HG02678 (cell line): ENCODE data around the gene CDC73.
"Not testable (repeated sequence)": the region's sequence is repeated elsewhere in the genome, so short reads cannot be mapped to it uniquely, and the experiment has no call there.

Source experiments
- ATAC-seq: cut with Tn5 transposase; IDR thresholded peaks from one replicate; pipeline ENCODE4 v1.9.1; 2021; ENCODE audit warnings: mild to moderate bottlenecking, moderate library complexity; ENCODE audit not compliant: unreplicated experiment

Gene CDC73

DNA sequence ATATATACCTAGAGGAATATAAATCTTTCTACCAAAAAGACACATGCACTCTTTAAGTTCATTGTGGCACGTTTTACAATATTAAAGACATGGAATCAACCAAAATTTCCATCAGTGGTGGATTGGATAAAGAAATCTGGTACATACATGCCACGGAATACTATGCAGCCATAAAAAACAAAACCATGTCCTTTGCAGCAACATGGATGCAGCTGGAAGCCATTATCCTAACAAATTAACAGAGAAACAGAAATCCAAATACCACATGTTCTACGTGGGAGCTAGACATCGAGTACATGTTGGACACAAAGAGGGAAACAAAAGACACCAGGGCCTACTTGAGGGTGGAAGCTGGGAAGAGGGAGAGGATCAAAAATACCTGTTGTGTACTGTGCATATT is 97.6 kb downstream of the CDC73 start:
- no peak for ATAC-seq

DNA sequence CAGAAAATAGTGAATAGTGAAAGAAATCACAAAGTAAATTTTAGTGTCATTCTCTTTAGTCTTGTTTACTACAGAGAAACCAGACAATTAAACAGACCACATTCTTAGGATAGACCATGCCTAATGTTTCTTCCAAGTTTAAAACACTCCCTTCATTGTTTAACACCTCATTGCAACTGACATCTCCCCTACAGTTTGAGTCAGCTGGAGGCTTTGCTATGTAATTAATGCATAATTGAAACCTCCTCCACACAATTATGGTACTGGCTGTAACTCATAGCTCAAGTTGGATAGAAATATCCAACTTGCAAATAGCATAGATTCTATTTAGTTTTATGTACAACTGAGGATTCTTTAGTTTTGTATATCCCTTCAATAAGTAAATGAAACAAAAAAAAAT is 99.8 kb downstream of the CDC73 start:
- ATAC-seq: no peak

DNA sequence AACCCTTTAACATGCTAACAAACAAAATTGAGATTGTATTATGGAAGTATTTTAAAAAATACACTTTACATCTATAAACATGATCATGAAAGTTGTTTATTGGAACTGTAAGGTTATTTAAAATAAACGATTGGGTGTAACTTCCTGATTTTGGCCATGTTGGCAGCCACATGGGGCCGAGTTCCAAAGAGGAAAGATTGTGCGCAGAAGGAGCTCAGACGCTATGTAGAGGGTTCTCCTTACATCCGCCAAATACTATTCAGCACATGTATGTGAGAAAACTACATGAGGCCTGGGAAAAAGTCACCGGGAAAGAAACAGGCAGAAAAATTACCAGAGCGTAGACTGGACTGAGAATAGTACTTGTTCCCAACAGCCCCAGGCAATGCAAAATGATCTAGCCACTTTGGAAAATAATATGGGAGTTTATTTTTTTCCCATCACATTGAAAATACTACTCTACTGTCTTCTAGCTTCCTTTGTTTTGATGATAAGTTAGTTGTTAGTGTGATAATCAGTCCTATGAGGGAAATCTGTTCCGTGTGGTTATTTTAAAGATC is 100.3 kb downstream of the CDC73 start:
- ATAC-seq: no peak

DNA sequence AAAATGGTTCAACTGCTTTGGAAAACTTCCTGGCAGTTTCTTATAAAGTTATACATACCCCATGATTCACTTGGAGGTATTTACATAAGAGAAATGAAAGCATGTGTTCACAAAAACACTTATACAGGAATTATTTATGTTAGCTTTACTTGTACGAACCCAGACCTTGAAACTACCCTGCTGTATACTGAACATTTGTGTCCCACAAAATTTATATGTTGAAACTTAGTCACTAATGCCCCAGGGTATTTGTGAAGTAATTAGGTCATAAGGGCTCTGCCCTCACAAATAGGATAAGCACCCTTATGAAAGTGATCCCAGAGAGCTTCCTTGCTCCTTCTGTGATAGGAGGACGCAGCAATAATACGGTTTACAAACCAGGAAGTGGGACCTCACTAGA is 107.3 kb downstream of the CDC73 start:
- ATAC-seq: no peak

DNA sequence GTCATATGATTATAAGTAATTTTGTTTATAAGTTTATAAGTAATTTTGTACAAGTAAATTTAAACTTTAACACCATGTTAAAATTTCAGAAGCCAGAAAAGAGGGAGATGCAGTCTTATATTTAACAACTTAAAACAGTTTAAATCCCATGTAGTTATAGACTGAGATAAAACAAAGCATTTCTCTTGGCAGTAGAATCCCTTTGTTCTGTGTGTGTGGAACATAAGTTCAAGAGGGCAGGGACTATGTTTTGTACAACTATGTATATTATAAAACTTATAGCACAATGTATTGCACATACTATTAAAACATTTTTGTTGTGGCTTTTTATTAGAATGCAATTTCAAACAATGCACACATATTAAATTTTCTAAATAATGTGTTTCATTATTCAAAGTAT is 109.3 kb downstream of the CDC73 start:
- ATAC-seq: not testable (repeated sequence)

DNA sequence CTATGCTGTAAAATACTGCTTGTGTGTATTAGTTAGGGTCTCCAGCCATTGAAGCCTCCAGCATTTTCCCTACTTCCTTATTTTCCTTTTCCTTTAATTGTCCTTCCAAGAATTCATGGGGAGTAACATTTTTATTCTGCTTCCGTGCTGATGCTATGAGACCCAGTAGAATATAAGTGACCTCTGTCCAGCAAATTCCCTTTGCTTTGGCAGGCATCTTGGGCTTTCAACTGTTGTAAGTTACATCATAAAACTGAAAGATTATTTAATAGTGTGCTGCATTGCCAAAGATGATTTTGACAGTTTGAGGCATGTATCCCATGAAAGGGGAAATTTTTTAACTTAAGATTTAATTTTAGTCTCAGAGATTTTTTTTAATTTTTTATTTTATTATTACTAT is 112.7 kb downstream of the CDC73 start:
- no peak for ATAC-seq

DNA sequence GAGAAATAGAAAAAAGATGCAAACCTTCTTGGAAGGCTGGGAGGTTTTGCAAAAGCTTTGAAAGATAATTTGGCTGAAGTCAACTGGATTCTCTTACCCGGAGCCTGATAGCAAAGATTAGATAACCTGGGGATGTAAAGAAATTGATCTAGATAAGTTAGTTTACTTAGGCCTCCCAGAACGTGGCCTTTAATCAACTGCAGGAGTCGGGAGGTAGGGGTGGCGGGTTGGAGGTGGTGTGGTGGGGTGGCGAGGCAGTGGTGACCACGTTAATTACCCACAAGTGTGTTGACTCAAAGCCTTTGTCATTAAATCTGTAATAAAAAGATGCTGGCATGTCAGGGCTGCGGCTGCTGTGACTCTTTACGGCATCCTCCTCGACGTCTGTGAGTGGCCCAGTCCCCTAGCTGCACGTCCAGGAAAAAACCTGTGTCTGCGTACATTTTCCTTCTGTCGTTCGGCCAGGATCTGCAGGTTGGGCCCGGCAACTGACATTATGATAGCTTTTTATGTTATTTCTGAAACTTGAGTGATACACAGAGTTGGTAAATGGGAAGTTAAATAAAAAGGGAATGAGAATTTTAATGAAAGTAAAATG is 115.6 kb downstream of the CDC73 start:
- no peak for ATAC-seq

DNA sequence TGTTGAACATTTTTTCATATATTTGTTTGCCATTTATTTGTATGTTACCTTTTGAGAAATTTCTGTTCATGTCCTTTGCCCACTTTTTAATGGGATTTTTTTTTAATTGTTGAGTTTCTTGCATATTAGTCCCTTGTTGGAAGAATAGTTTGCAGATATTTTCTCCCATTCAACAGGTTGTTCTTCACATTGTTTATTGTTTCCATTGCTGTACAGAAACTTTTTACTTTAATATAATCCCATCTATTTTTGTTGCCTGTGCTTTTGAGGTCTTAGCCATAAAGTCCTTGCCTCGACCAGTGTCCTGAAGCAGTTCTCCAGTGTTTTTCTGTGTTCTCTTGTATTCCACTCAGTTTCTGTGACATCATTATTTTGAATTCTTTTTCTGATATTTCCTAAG is 118.8 kb downstream of the CDC73 start:
- ATAC-seq: no peak

DNA sequence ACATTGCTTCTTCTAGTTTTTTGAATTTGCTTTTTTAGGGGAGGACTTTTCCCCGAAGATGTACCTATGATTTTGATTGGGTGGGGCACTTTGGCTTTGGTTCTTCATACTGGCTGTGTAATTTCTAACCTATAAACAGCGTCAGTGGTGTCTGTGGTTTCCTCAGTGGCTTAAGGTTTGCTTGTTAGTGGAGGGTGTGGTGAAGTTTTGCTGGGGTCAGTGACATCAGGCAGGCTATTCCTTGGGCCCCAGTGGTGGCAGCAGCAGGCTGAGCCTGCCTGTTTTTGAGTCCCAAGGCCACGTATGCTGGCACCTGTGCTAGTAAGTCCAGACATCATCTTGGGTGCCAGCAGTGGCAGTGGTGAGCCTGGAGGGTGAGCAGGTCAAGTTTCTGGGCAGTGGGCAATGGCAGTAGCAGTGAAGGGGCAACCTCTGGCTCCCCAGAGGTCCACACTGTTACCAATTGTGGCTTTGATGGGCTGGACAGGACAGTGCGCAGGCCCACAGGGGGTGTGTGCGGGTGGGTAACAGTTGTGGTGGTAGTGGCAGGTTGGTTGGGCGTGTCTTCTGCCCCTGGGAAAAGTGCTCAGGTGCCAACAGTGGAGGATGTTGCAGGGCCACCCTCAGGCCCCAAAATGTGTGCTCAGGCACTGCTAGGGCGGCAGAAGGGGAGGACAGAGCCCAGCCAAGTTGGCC is 119.4 kb downstream of the CDC73 start:
- ATAC-seq: no peak

DNA sequence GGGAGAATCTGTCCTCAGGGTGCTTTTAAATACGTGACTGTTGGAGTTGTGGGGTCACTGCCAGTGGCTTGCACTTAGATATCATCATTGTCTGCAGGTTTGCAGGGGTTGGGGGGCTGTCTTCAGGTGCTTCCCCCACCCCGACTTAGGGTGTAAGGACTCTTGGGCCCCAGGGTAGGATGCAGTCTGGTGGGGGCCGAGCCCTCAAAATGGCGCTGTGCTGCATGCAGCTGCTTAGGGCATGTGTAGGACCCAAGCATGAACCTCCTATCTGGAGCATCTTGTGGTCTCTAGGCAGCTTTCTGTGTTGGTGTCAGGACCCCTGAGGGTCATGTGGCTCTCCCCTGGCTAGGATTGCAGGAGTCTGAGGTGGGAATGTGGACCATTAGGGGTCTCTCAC is 120.2 kb downstream of the CDC73 start:
- ATAC-seq: no peak

DNA sequence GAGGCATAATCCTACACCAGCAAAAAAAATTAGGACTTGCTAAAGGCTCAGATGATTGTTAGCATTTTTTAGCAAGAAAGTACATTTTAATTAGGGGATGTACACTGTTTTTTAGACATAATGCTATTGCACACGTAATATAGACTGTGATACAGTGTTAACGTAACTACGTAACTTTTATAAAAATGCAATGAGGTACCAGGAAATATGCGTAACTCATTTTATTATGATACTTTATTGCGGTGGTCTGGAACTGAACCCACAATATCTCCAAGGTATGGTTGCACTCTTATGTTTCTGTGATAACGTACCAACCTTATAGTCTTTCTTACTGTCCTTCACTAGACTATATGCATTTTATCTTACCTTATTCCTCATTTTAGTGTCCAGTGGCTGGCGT is 127.4 kb downstream of the CDC73 start:
- ATAC-seq: no peak

DNA sequence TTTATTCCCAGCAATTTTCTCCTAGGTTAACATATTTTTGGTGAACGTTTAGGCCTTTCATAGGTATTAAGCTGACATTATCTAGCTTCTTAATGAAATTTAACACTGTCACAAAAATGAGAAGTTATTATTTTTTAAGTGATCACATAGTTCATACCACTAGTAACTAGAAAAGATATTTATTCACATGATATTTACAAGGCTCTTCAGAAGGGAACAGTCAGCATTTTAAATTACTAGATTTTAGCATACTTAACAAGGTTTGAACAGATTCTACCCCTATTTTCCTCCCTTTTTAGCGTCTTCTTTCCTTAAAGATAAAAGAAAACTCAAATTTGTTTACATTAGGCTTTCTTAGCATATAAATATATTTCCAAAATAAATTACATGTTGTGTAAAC is 130.1 kb downstream of the CDC73 start:
- ATAC-seq: no peak

DNA sequence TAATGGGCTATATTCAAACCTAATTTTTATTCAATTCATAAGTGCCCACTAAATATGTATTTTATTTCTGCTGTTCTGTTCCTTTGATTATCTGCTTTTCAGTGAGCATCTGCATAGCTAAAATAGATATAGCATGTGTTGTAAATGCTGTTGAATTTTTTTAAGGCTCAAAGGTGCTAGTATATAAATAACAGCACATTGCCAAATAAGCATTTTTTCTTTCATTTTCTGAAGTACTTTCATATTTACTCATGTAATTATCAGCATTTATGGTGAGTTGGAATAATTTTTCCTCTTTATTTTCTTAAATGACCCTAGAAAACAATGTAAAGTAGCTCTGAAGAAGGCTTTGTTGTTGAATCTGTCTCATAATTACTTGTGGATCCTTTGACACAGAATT is 134.2 kb downstream of the CDC73 start:
- ATAC-seq: peak; percentile 51

DNA sequence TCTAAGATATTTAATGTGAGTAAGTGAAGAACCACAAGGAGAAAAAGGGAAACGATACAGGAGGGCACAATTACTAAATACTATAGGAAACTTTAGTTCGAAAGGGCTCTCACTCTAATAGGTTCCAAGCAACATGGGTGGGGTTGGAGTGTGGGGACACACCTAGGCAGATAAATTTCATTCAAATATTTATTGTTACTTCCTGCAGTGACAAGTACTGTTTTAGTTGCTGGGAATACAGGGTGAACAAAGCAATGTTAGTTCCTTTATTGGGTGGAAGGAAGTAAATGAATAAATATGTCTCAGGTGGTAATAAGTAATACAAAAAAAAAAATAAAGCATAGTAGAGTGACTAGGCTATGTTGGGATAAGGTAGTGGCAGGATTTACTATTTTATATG is 137.8 kb downstream of the CDC73 start:
- ATAC-seq: no peak

DNA sequence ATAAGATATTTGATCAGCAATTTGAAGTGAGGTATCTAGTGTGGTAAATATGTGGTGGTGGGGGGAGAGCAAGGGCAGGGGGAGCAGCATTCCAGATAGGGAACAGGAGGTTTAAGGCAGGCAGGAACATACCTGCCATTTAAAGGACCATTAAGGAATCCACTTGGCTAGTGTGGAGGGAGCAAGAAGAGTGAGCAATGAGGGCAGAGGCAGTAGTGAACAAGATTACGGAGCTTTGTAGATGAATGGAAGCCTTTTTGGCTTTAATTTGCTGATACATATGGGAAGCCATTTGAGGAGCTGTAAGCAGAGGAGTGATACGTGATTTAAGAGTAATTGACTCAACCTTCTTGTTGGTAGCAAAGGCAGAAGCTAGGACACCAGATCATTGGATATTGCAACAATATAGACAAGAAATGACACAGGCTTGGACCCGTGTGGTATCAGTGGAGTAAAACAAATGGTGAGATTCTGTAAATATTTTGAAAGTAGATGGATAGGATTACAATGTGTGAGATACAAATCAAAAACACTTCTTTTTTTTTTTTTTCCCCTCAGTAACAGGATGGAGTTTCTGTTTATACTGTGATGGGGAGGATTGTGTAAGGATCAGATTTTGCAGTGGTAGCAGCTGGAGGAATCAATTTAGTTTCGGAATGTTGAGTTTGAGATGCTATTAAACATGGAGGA is 138.4 kb downstream of the CDC73 start:
- ATAC-seq: no peak

DNA sequence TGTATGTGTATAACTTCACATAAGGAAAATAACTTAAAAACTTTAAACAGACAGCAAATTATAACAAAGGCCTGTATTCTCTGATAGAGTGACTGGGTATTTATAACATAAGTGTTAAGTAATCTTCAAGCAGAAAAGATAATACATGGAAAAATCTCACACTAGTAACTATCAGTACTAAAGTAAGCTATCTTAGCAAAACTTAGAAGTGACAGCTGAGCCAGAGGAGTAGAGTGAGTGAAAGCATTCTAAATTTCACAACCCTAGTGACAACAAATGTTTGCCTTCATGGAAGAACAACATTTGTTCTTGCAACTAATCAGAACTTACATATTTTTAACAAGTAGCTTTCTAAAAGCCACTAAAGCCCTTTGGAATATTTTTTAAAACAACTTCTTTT is 139.1 kb downstream of the CDC73 start:
- ATAC-seq: no peak

DNA sequence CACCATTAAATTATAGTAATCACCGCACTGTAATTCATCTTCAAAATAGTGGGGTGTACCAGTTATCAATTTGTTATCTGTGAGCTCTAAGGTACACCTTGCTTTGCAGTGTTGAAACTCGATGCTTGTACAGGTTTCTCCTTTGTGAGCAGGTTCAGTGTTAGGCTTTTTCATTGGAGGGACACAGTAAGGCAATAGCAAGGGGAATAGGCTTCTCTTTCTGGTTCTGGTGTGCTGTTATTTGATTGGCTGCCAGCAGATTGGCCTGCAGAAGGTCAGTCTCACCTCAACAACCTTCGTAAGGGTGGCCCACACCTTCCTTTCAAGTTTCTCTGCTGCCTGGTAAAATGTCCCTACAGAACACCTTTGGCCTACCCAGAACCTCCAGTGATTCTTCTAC is 140.8 kb downstream of the CDC73 start:
- ATAC-seq: no peak

DNA sequence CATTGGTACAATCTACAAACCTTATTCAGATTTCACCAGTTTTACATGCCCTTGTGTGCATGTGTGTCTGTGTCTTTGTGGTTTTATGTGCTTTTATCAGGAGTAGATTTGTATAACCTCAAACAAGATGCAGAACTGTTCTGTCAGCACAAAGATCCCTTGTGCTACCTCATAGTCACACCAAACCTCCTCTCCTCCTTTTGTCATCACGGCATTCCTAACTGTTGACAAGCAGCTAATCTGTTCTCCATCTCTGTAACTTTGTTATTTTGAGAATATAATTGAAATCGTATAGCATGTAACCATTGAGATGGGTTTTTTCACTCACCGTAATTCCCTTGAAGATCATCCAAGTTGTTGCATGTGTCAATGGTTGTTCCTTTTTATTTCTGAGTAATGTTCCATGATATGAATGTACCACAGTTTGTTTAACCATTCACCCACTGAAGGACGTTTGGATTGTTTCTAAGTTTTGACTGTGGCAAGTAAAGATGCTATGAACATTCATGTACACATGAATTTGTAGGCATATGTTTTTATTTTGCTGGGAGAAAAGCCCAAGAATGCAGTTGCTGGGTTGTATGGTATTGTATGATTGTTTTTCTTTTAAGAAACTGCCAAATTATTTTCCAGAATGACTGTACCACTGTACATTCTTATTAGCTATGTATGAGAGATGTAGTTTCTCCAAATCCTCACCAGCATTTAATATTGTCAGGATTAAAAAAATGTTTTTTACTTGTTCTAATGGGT is 142.7 kb downstream of the CDC73 start:
- ATAC-seq: no peak

DNA sequence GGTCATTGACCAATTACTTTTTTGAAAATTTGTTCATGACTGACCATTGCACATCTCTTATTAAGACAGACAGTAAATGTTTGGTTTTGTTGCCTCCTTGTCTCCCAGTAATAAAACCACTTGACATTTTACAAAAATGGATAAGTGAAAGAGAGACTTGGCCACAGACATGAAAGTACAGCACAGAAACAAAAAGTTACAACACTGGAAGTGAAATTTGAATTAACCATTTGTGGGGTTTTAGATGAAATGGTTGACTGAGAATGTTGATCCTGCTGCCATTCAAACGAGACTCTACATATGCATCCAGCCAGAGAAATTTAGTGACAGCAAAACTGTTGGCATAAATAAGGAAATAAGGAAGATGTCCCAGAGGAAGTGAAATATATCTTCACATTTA is 143.9 kb downstream of the CDC73 start:
- no peak for ATAC-seq

DNA sequence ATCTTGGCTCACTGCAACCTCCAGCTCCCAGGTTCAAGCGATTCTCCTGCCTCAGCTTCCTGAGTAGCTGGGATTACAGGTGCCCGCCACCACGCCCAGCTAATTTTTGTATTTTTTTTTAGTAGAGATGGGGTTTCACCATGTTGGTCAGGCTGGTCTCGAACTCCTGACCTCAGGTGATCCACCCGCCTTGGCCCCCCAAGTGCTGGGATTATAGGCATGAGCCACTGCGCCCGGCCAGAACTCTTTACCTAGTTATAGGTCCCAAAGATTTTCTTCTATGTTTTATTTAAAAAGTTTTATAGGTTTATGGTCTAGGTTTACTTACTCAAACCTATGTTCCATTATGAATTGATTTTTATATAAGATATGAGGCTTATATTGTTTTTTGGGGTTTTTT is 145.0 kb downstream of the CDC73 start:
- ATAC-seq: not testable (repeated sequence)

DNA sequence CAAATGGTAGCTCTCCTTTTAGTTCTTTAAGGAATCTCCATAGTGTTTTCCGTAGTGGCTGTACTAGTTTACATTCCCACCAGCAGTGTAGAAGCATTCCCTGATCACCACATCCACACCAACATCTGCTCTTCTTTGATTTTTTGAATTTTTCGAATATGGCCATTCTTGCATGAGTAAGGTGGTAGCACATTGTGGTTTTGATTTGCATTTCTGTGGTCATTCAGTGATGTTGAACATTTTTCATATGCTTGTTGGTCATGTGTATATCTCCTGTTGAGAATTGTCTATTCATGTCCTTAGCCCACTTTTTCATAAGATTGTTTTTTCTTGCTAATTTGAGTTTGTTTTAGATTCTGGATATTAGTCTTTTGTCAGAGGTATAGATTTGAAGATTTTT is 149.2 kb downstream of the CDC73 start:
- peak; percentile 97 for ATAC-seq
